Esophagus squamous epithelium (tissue), 5 donors: ENCODE measurements around the gene ABCD2. TPM values are rescaled to one million over a fixed set of nuclear protein-coding genes. Genes with fewer than 3 reads are reported as not detected.

Experiments used
- DNase-seq: peaks from one replicate; lab custom pipeline; 2025; lab: John Stamatoyannopoulos, UW
- H3K27ac ChIP-seq, 4 donors: fragments of 200-600 bp; sonication (generic); one replicate each; pipeline ENCODE4 v1.5.1; 2016 to 2019; ENCODE audit warnings: mild to moderate bottlenecking in 1 of 4
- H3K27me3 ChIP-seq, 4 donors: fragments of 200-600 bp; sonication (generic); 1 replicate in 3 of 4; 2 replicates in 1 of 4; pipeline versions ENCODE4 v1.5.1 to v1.6.0; 2017 to 2021; ENCODE audit warnings: antibody characterized with exemption in 1 of 4
- H3K36me3 ChIP-seq, 3 donors: fragments of 200-600 bp; sonication (generic); one replicate each; pipeline ENCODE4 v1.5.1; 2016 to 2019
- H3K4me1 ChIP-seq, 3 donors: fragments of 200-600 bp; sonication (generic); one replicate each; pipeline ENCODE4 v1.5.1; 2017 to 2019
- H3K4me3 ChIP-seq, 4 donors: fragments of 200-600 bp; sonication (generic); 1 replicate in 3 of 4; 2 replicates in 1 of 4; pipeline ENCODE4 v1.5.1; 2016 to 2019; ENCODE audit warnings: mild to moderate bottlenecking in 2 of 4, moderate library complexity in 1 of 4
- H3K9me3 ChIP-seq, 3 donors: fragments of 200-600 bp; sonication (generic); one replicate each; pipeline ENCODE4 v1.5.1; 2016 to 2019
- POLR2A ChIP-seq, 4 donors: fragments of 450-650 bp; IDR thresholded peaks; one replicate each; pipeline ENCODE4 v1.6.1; 2017; ENCODE audit warnings: antibody characterized with exemption in 4 of 4, mild to moderate bottlenecking in 4 of 4, moderate library complexity in 3 of 4
- WGBS, 2 donors: methylation state at CpG; one replicate each; pipeline ENCODE4 v1.1.5; 2018; 5-methylcytosine and 5-hydroxymethylcytosine counted together
- intact Hi-C: fragments of 100-400 bp; cut with DNase I; formaldehyde crosslinking; loops from one replicate; pipeline ENCODE4 v1.15.0; 2022
- total RNA-seq, 4 donors: library from RNA; depleted of rRNA; stranded (reverse); fragments of >200 nt; gene quantifications; one replicate each; pipeline ENCODE4 v1.1.0, GENCODE V29; 2016
- TF ChIP-seq, protein P1 (sequence below), 6 experiments: fragments of 450-650 bp in 4 of 6; fragments of 200-600 bp in 2 of 6; sonication (generic) in 2 of 6; IDR thresholded peaks; one replicate each; pipeline ENCODE4 v1.5.1; 2016 to 2019; ENCODE audit warnings: antibody characterized with exemption in 6 of 6, mild to moderate bottlenecking in 4 of 6, moderate library complexity in 4 of 6
- donor health status: DM: yes; HTN: yes; CAD: no.

Gene ABCD2
- total RNA-seq, 4 donors from 2014 or later, result 0.09 to 0.38 (median 0.12) TPM

- WGBS, 2 donors, result 75 to 83% methylated on average over 2 of the region's 2 CpGs
- intact Hi-C loops, result no loop called here
- H3K36me3 ChIP-seq, result no peaks in the 10 kb centered on the region
- no peaks in the 10 kb centered on the region for H3K4me1 ChIP-seq
- H3K4me3 ChIP-seq, result no peak overlapping the region
- no peak overlapping the region for H3K27ac ChIP-seq
- H3K27me3 ChIP-seq, result no peaks in the 10 kb centered on the region
- DNase-seq, result no peak
- no peak for TF ChIP-seq POLR2A (IDR thresholded peaks at IDR 0.05)
- TF ChIP-seq, protein P1, sequence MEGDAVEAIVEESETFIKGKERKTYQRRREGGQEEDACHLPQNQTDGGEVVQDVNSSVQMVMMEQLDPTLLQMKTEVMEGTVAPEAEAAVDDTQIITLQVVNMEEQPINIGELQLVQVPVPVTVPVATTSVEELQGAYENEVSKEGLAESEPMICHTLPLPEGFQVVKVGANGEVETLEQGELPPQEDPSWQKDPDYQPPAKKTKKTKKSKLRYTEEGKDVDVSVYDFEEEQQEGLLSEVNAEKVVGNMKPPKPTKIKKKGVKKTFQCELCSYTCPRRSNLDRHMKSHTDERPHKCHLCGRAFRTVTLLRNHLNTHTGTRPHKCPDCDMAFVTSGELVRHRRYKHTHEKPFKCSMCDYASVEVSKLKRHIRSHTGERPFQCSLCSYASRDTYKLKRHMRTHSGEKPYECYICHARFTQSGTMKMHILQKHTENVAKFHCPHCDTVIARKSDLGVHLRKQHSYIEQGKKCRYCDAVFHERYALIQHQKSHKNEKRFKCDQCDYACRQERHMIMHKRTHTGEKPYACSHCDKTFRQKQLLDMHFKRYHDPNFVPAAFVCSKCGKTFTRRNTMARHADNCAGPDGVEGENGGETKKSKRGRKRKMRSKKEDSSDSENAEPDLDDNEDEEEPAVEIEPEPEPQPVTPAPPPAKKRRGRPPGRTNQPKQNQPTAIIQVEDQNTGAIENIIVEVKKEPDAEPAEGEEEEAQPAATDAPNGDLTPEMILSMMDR (IDR thresholded peaks at IDR 0.05), result no peak
- no peaks in the 10 kb centered on the region for H3K9me3 ChIP-seq
Measured at GRCh38 chr12:39638840-39639239, 19.2 kb upstream of the ABCD2 start.

DNA sequence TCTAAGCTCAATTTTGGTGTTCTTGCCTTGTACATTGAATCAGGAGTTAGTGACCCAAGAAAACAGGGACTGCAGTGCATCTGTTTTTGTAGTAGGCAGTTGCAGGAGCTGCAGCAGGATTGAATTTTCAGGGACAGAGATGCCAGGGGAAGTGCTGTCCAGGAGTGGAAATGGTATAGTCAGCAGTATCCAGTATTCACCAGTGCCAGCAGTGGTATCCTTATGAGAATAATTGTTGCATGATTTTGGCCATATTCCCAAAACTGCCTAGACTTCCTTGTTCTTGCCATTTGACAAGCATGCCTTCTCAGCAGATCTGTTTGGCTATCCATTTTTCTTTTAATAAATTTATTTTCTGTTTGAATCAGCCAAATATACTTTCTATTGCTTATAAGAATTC lies 18.6 kb upstream of the ABCD2 start:
- no peak for DNase-seq
- no peak for TF ChIP-seq POLR2A (IDR thresholded peaks at IDR 0.05)
- TF ChIP-seq, protein P1 (IDR thresholded peaks at IDR 0.05), result no peak
- Histone ChIP-seq H3K36me3 (no peaks in the 10 kb centered on the region), H3K4me3 (no peak overlapping the region), H3K4me1 (no peaks in the 10 kb centered on the region), H3K27ac (no peak overlapping the region), H3K9me3 (no peaks in the 10 kb centered on the region), H3K27me3 (no peaks in the 10 kb centered on the region)
- intact Hi-C loops, result no loop called here

- no peaks in the 10 kb centered on the region for H3K4me1 ChIP-seq
- H3K9me3 ChIP-seq, result no peaks in the 10 kb centered on the region
- DNase-seq, result no peak
- no peaks in the 10 kb centered on the region for H3K27me3 ChIP-seq
- H3K27ac ChIP-seq, result no peak overlapping the region
- H3K4me3 ChIP-seq, result no peak overlapping the region
- no peaks in the 10 kb centered on the region for H3K36me3 ChIP-seq
- TF ChIP-seq, protein P1 (IDR thresholded peaks at IDR 0.05), result no peak
- TF ChIP-seq POLR2A (IDR thresholded peaks at IDR 0.05), result no peak
- intact Hi-C loops, result no loop called here
Measured at GRCh38 chr12:39632670-39633069, 13.1 kb upstream of the ABCD2 start.

DNA sequence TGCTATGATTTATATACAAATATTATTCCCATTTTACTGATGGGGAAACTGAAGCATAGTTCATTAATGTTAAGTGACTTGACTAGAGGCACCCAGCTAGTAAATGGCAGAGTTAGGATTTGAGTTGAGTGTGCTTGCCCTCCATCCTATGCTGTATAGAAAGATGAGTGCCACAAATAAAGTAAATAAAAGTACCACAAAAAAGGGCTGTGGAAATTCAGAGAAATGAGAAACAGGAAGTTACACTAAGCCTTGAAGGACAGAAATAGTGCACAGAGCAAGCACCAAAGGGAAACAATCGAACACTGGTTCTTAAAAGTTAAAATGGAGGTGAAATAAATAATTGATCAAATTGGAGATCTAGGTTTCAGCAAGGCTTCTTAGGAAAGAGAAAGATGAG lies 9.2 kb upstream of the ABCD2 start:
- no peak overlapping the region for H3K4me3 ChIP-seq
- H3K36me3 ChIP-seq, result no peaks in the 10 kb centered on the region
- intact Hi-C loops, result no loop called here
- no peaks in the 10 kb centered on the region for H3K27me3 ChIP-seq
- WGBS, 2 donors, result 33 to 42% methylated on average over 1 of the region's 1 CpG
- TF ChIP-seq, protein P1 (IDR thresholded peaks at IDR 0.05), result no peak
- TF ChIP-seq POLR2A (IDR thresholded peaks at IDR 0.05), result no peak
- no peaks in the 10 kb centered on the region for H3K4me1 ChIP-seq
- no peak overlapping the region for H3K27ac ChIP-seq
- DNase-seq, result no peak
- H3K9me3 ChIP-seq, result no peaks in the 10 kb centered on the region

GRCh38 chr12:39627914-39628313 lies 8.3 kb upstream of the ABCD2 start:
- TF ChIP-seq, protein P1 (IDR thresholded peaks at IDR 0.05), result no peak
- no peak for TF ChIP-seq POLR2A (IDR thresholded peaks at IDR 0.05)
- intact Hi-C loops, result no loop called here
- H3K9me3 ChIP-seq, result no peaks in the 10 kb centered on the region
- WGBS, 2 donors, result 89 to 96% methylated on average over 1 of the region's 1 CpG
- H3K4me1 ChIP-seq, result no peaks in the 10 kb centered on the region
- no peaks in the 10 kb centered on the region for H3K36me3 ChIP-seq
- no peak overlapping the region for H3K4me3 ChIP-seq
- no peak overlapping the region for H3K27ac ChIP-seq
- H3K27me3 ChIP-seq, result no peaks in the 10 kb centered on the region
- no peak for DNase-seq
